Hepatocyte (in vitro differentiated cells): ENCODE results near the gene BIRC2.

Source experiments
- CTCF ChIP-seq: fragments of 200-600 bp; sonication (generic); IDR thresholded peaks from 2 replicates; pipeline ENCODE4 v1.5.1; 2016; ENCODE audit warnings: antibody characterized with exemption, mild to moderate bottlenecking; ENCODE audit not compliant: poor library complexity
- EZH2phosphoT487 ChIP-seq: fragments of 200-600 bp; sonication (generic); IDR thresholded peaks from one replicate; pipeline ENCODE4 v1.6.1; 2018; ENCODE audit warnings: antibody characterized with exemption, mild to moderate bottlenecking, low read depth, moderate library complexity; ENCODE audit not compliant: unreplicated experiment, severe bottlenecking

DNA sequence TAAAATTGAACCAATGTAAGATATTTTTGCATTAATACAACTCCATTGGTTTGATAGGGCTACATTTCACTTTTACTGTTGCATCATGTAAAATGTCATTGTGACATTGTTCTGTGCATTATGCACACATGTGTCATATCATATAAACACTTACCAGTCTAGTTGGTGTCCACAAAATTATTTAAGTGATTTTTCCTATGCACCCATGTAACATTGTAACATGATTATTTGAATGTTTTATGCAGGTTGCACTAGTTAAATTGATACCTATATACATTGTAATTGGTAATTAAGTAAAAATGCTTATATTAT, 39.3 kb upstream of the BIRC2 start:
- no peak for TF ChIP-seq CTCF
- no peak for TF ChIP-seq EZH2phosphoT487
